Fibroblast of skin of left biceps (primary cell): ENCODE data around the gene MYOZ3.
A peak's percentile ranks its signal among the peaks of the same experiment; 100 is the strongest.

ENCODE experiments used
- DNase-seq, 2 experiments: peaks; one replicate each; pipeline ENCODE4 v3.0.0-alpha.2; 2013; ENCODE audit warnings: low read depth in 2 of 2

Gene MYOZ3

GRCh38 chr5:150642991-150643710, 17.9 kb upstream of the MYOZ3 start:
- no peak for DNase-seq

- DNase-seq: no peak
Observed at GRCh38 chr5:150644058-150644457, 17.0 kb upstream of the MYOZ3 start.

GRCh38 chr5:150644514-150644913, 16.5 kb upstream of the MYOZ3 start:
- no peak for DNase-seq

GRCh38 chr5:150645070-150645700, 15.9 kb upstream of the MYOZ3 start:
- DNase-seq: no peak

- DNase-seq: no peak
Observed at GRCh38 chr5:150647275-150648251, 13.5 kb upstream of the MYOZ3 start.

GRCh38 chr5:150648294-150649107, 12.6 kb upstream of the MYOZ3 start:
- no peak for DNase-seq

- no peak for DNase-seq
Observed at GRCh38 chr5:150649108-150650020, 11.7 kb upstream of the MYOZ3 start.

GRCh38 chr5:150650021-150651006, 10.7 kb upstream of the MYOZ3 start:
- no peak for DNase-seq

GRCh38 chr5:150651382-150651781, 9.7 kb upstream of the MYOZ3 start:
- DNase-seq: no peak

- DNase-seq: no peak
Observed at GRCh38 chr5:150651924-150652671, 9.0 kb upstream of the MYOZ3 start.

- DNase-seq: no peak
Observed at GRCh38 chr5:150653145-150653761, 7.8 kb upstream of the MYOZ3 start.

- no peak for DNase-seq
Observed at GRCh38 chr5:150653762-150654556, 7.1 kb upstream of the MYOZ3 start.

GRCh38 chr5:150655221-150655620, 5.8 kb upstream of the MYOZ3 start:
- DNase-seq: no peak

GRCh38 chr5:150656191-150657132, 4.6 kb upstream of the MYOZ3 start:
- peak in 1 of 2 experiments; percentile 10 for DNase-seq

GRCh38 chr5:150658121-150658520, 2.9 kb upstream of the MYOZ3 start:
- DNase-seq: no peak

GRCh38 chr5:150658699-150659265, 2.3 kb upstream of the MYOZ3 start:
- no peak for DNase-seq
